ENCODE measurements around the gene ABCD4.
"Not testable (repeated sequence)": the region's sequence is repeated elsewhere in the genome, so short reads cannot be mapped to it uniquely, and the experiment has no call there.

Gene ABCD4

DNA sequence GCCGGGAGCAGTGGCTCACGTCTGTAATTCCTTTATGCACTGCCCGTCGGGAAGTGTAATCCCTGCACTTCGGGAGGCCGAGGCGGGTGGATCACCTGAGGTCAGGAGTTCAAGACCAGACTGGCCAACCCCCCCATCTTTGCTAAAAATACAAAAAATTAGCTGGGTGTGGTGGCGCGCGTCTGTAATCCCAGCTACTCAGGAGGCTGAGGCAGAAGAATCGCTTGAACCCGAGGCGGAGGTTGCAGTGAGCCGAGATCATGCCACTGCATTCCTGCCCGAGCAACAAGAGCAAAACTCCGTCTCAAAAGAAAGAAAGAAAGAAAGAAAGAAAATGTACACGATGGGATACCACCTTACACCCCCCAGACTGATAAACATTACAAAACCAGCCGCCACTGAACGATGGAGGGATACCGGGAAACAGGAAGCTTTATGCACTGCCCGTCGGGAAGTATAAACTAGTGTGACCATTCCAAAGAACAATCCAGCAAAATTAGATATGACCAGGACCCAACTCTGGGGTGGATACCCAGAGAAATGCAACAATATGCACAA, 1.1 kb downstream of the ABCD4 start:
- no peak for DNase-seq

GRCh38 chr14:74299061-74299545, 3.6 kb downstream of the ABCD4 start:
- no peak for DNase-seq

DNA sequence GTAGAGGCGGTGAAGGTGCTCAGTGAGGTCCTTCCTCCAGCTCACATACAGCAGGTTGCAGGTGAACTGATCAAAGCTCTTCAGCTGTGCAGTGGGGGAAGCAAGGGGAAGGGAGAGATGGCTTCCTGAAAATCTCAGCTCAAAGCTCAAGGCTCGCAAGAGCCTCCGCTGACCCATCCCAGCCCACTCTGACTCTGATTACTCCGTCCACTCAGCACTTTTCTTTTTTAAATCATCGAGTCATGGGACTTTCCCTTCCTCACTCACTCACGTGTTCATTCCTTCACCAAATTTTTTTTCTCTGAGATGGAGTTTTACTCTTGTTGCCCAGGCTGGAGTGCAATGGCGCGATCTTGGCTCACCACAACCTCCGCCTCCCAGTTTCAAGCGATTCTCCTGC, 4.7 kb downstream of the ABCD4 start:
- no peak for DNase-seq

DNA sequence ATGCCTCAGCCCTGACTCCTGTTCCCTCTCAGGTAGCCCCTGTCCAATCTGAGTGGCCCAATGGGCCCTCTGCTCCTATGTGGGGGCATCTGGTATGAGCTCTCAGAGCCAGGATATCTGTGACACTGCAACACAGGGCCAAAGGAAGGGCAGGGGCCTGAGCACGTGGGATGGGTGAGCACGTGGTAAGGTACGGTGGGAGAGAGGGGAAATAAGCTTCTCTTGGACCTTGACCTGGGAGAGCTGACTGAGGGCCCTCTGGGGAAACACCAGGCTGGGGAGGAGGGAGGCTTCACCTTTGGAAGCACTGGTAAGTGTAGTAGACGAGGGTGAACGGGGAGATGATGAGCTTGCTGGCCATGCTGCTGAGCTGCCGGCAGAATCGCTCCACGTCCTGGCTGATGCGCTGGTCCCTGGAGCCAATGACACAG, 6.7 kb downstream of the ABCD4 start:
- no peak for DNase-seq

GRCh38 chr14:74293606-74294005, 9.1 kb downstream of the ABCD4 start:
- no peak for DNase-seq

- DNase-seq: no peak
These were observed 10.7 kb downstream of the ABCD4 start for GRCh38 chr14:74292061-74292460.

DNA sequence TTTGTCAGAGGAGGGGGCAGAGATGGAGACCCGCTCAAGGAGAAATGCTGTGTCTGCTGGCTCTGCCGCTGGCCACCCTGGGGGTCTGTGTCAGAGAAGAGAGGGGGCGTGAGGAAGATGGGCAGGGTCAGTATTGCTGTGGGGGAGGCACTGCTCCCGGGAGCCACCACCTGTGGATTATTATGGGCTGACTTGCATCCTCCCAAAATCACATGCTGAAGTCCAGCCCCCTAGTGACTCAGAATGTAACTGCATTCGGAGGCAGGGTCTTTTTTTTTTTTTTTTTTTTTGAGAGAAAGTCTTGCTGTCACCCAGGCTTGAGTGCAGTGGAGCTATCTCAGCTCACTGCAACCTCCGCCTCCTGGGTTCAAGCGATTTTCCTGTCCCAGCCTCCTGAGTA, 12.3 kb downstream of the ABCD4 start:
- DNase-seq: peak; percentile 5

- no peak for DNase-seq
These were observed 12.9 kb downstream of the ABCD4 start for GRCh38 chr14:74289801-74290200.

- DNase-seq: no peak
These were observed 16.0 kb downstream of the ABCD4 start for GRCh38 chr14:74286736-74287135.

DNA sequence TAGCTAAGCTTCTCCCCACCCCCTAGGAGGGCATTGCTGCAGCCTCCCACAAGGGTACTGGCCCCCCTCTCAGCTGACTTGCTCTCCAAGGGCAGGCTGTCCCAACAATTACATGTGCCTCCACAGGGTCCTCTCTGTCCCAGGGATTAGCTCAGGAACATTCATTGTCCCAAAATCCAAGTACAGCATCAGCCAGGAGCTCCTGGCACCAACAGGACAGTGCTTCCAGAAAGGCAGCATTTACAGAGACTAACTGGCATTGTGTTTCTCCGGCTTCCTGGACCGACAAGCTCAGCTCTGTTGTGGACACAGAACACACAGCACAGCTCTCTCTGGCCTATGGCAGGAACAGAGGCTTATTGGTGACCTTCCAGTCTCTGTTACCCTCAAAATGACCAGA, 21.7 kb downstream of the ABCD4 start:
- DNase-seq: no peak

- no peak for DNase-seq
These were observed 24.7 kb downstream of the ABCD4 start for GRCh38 chr14:74278080-74278479.

DNA sequence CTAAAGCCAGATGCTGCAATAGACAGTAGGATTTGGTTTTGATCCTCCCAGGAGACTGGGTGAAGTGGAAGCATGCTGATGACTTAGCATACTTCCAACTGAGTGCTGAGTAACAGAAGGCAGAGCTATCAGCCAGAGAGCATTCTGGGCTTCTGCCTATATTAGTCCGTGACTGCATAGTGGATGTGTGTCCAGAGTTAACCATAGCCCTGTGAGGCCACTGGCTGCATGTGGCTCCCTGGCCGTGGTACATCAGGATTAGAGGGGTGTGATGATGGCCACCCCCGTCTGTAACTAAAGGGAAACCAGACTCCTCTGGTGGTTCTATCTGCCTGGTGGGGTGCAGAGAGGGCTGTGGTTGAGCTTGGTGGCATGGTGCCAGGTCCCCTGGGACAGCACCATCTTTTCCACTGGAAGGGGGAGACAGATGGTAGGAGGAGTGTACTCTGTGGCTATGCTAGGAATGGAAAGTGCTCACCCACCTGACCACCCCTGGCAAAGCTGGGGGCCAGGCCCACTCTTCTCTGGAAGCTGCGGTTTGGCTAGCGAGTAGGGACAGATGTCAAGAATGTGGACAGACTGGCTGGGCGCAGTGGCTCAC, 27.4 kb downstream of the ABCD4 start:
- DNase-seq: peak; percentile 28

- DNase-seq: no peak
These were observed 31.4 kb downstream of the ABCD4 start for GRCh38 chr14:74271365-74271764.

DNA sequence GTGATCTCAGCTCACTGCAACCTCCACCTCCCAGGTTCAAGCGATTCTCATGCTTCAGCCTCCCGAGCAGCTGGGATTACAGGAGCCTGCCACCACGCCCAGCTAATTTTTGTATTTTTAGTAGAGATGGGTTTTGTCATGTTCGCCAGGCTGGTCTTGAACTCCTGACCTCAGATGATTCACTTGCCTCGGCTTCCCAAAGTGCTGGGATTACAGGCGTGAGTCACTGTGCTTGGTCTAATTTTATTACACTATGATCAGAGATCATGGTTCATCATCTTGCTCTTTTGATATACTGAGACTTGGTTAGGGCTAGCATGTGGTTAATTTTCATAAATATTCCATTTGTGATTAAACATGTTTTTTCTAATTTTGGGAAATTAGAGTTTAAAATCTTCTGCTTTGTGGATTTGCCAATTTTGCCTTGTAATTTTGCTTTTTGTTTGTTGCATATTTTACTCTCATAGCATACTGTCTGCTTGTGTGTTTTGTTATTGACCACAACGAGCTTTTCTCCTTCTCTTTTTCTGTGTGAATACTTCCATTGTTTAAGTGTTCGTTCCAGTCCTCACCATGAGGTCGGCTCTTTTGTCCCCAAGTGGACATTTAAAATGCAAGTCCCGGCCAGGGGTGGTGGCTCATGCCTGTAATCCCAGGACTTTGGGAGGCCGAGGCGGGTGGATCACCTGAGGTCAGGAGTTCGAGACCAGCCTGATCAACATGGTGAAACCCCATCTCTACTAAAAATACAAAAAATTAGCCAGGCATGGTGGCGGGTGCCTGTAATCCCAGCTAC, 32.2 kb downstream of the ABCD4 start:
- not testable (repeated sequence) for DNase-seq

DNA sequence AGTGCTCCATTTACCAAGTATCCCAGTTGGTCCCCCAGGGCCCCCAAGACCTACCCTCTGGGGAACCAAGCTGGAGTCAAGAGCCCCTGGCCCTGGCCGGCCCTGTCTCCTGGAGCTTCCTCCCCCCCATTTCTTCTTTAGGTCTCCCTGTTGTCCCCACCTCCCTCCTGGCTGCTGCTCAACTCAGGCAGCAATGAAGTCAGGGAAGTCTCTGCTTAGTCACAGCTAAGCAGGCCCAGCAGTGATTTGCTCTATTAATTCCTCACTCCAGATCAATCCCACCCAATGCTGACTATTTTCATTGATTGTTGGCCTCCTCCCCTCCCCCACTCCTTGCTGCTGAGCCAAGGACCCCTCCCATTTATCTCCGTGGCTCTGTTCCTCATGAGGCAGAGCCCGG, 35.1 kb downstream of the ABCD4 start:
- no peak for DNase-seq

GRCh38 chr14:74265301-74265965, 37.3 kb downstream of the ABCD4 start:
- no peak for DNase-seq

DNA sequence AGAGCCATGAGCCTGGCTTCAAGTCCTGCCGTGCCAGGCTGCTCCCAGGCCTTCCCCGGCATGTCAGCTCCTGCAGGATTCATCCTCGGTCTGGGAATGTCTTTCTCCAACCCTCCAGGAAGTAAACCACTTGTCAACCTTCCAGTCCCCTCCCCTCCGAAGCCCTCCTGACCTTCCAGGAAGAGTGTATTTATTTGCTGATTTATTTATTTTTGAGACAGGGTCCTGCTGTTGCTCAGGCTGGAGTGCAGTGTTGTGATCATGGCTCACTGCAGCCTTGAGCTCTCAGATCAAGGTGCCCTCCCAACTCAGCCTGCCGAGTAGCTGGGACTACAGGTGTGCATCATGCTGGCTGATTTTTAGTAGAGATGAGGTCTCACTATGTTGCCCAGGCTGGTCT, 38.8 kb downstream of the ABCD4 start:
- DNase-seq: no peak

DNA sequence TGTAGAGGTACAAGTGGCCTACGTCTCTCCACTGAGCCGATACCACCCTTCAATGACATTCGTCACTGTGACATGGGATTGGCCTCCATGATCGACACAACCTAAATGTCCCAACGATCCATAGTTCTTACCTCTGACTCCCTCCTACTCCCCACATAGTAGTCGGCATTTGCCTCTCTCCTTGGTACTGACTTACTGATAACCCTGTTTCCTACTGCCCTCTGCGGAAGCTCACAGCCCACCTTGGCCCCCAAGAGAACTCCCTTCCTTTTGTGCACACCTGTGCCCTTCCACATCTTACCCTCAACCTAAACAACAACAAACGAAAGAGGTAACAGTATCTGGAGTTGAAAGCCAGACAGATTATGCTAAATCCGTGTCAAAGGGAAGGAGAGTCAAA, 39.6 kb downstream of the ABCD4 start:
- no peak for DNase-seq

GRCh38 chr14:74262076-74262475, 40.7 kb downstream of the ABCD4 start:
- no peak for DNase-seq

DNA sequence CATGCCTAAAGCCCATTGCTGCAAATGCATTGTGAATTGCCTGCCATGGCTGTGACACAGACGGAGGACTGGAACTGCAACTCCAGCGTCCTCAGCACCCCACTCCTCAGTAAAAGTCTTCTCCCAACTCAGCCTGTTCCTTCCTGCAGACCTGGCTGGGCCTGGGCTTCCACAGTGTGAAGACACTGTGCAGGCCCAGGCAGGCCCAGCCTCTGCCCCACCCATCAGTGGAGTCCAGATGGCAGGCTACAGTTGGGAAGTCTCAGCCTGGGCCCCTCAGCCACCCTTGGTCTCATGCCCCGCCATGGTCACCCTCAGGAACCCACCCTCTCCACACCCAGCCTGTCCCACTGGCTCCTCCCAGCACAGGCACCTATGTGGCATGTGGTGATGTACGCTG, 41.4 kb downstream of the ABCD4 start:
- no peak for DNase-seq

DNA sequence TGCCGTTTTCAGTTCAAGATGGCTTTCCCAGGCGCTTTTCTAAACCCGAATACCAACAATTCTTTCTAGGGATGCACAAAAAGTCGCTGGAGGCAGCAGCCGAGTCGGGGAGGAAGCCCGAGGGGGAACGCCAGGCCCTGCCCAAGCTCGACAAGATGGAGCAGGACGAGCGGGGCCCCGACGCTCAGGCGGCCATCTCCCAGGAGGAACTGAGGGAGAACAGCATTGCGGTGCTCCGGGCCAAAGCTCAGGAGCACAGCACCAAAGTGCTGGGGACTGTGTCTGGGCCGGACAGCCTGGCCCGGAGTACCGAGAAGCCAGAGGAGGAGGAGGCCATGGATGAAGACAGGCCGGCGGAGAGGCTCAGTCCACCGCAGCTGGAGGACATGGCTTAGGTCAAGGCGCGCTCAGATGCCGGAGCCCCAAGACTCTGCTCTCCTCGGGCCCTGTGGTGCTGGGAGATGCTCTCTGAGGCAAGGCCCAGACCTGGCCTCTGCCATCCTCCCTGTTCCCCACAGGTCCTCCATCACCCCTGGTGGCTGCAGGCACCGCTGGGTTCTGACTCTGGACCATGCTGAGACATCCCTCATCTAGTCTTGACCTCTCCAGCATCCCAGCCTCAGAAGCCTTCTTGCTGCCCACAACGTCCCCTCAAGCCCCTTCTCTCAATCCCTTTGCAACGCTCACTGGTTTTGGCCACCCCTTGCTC, 42.1 kb downstream of the ABCD4 start:
- no peak for DNase-seq

- DNase-seq: no peak
These were observed 43.2 kb downstream of the ABCD4 start for GRCh38 chr14:74259513-74259912.

DNA sequence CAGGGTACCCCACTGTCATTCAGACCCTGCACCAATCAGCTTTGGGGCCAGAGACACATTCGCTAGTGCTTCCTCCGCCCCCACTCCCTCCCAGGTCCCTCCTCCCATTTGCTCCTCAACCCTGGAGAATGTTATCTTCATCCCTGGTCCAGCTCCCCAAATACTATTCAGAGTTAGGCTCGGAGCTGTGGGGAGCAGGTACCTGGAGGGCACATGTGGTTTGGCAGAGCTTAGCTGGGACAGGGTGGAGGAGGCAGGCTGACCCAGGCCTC, 44.0 kb downstream of the ABCD4 start:
- DNase-seq: no peak
